CD14-positive monocyte (primary cell): ENCODE measurements around the gene ADCY1. TPM values are rescaled to one million over a fixed set of nuclear protein-coding genes. Genes with fewer than 3 reads are reported as not detected.

Experiments
- DNase-seq, 3 donors: peaks; one replicate each; pipeline ENCODE4 v3.0.0-alpha.2; 2011 to 2022
- H2AFZ ChIP-seq: 2 replicates; pipeline ENCODE4 v1.6.0; 2012; ENCODE audit warnings: mild to moderate bottlenecking, low read depth, low read length, inconsistent platforms; ENCODE audit not compliant: insufficient read depth, poor library complexity, severe bottlenecking
- H3K27ac ChIP-seq, 2 donors: 1 replicate in 1 of 2; 2 replicates in 1 of 2; pipeline ENCODE4 v1.5.1; 2012 to 2013; ENCODE audit warnings: low read length in 2 of 2, control low read depth in 1 of 2, inconsistent platforms in 1 of 2, low read depth in 1 of 2, mild to moderate bottlenecking in 1 of 2
- H3K27me3 ChIP-seq, 2 donors: one replicate each; pipeline versions ENCODE4 v1.6.0 to v1.6.1; 2011 to 2013; ENCODE audit warnings: low read length in 2 of 2; ENCODE audit not compliant: control insufficient read depth in 2 of 2, insufficient read depth in 2 of 2
- H3K36me3 ChIP-seq, 2 donors: replicated peaks in 1 of 2; 1 replicate in 1 of 2; 2 replicates in 1 of 2; pipeline versions ENCODE4 v1.5.1 to v1.6.1; 2012 to 2013; ENCODE audit warnings: low read length in 2 of 2, control low read depth in 1 of 2, inconsistent platforms in 1 of 2, mild to moderate bottlenecking in 1 of 2; ENCODE audit not compliant: insufficient read depth in 2 of 2, control insufficient read depth in 1 of 2
- H3K4me1 ChIP-seq, 2 donors: 1 replicate in 1 of 2; 2 replicates in 1 of 2; pipeline versions ENCODE4 v1.5.1 to v1.6.1; 2012 to 2013; ENCODE audit warnings: low read length in 2 of 2, control low read depth in 1 of 2, inconsistent platforms in 1 of 2, mild to moderate bottlenecking in 1 of 2, moderate library complexity in 1 of 2; ENCODE audit not compliant: insufficient read depth in 2 of 2, control insufficient read depth in 1 of 2
- H3K4me2 ChIP-seq: replicated peaks from 2 replicates; pipeline ENCODE3; 2012; ENCODE audit warnings: low read length, moderate library complexity, mild to moderate bottlenecking; ENCODE audit not compliant: poor library complexity, severe bottlenecking; ENCODE audit errors: extremely low read depth
- H3K4me3 ChIP-seq, 3 experiments: fragments of 200-600 bp in 1 of 3; sonication (generic) in 1 of 3; replicated peaks in 1 of 3; 1 replicate in 2 of 3; 2 replicates in 1 of 3; pipeline ENCODE4 v1.5.1; 2011 to 2013; ENCODE audit warnings: low read length in 3 of 3, mild to moderate bottlenecking in 3 of 3, control low read depth in 2 of 3, low read depth in 2 of 3, inconsistent platforms in 1 of 3, moderate library complexity in 1 of 3
- H3K79me2 ChIP-seq: 2 replicates; pipeline ENCODE4 v1.6.0; 2012; ENCODE audit warnings: mild to moderate bottlenecking, control low read depth, inconsistent platforms, low read length, moderate library complexity; ENCODE audit not compliant: insufficient read depth
- H3K9ac ChIP-seq: 2 replicates; pipeline ENCODE4 v1.6.0; 2017; ENCODE audit warnings: low read length, mild to moderate bottlenecking; ENCODE audit not compliant: insufficient read depth, poor library complexity, severe bottlenecking
- H3K9me3 ChIP-seq, 2 donors: replicated peaks in 1 of 2; 1 replicate in 1 of 2; 2 replicates in 1 of 2; pipeline versions ENCODE4 v1.5.1 to v1.6.1; 2012 to 2013; ENCODE audit warnings: low read length in 2 of 2, control low read depth in 1 of 2; ENCODE audit not compliant: control insufficient read depth in 1 of 2, insufficient read depth in 1 of 2
- H4K20me1 ChIP-seq: 2 replicates; pipeline ENCODE4 v1.6.0; 2012; ENCODE audit warnings: mild to moderate bottlenecking, low read length, control low read depth, moderate library complexity; ENCODE audit not compliant: insufficient read depth
- H3K27ac Mint-ChIP-seq, 7 donors: one replicate each; pipeline ENCODE4 v1.8.0; 2020; ENCODE audit warnings: mild to moderate bottlenecking in 7 of 7, mixed read lengths in 7 of 7, moderate library complexity in 6 of 7, inconsistent platforms in 2 of 7
- H3K27me3 Mint-ChIP-seq, 3 donors: one replicate each; pipeline ENCODE4 v1.8.0; 2021 to 2022; ENCODE audit warnings: low read depth in 3 of 3, mild to moderate bottlenecking in 3 of 3, mixed read lengths in 3 of 3, moderate library complexity in 3 of 3, inconsistent platforms in 1 of 3
- H3K36me3 Mint-ChIP-seq, 2 donors: one replicate each; pipeline ENCODE4 v1.8.0; 2020; ENCODE audit warnings: mixed read lengths in 2 of 2, inconsistent platforms in 1 of 2, mild to moderate bottlenecking in 1 of 2
- H3K4me1 Mint-ChIP-seq: one replicate; pipeline ENCODE4 v1.8.0; 2020; ENCODE audit warnings: mild to moderate bottlenecking, mixed read lengths
- H3K4me3 Mint-ChIP-seq, 2 donors: one replicate each; pipeline ENCODE4 v1.8.0; 2020; ENCODE audit warnings: mild to moderate bottlenecking in 2 of 2, mixed read lengths in 2 of 2, moderate library complexity in 1 of 2
- H3K9me3 Mint-ChIP-seq, 7 donors: one replicate each; pipeline ENCODE4 v1.8.0; 2020 to 2022; ENCODE audit warnings: mixed read lengths in 7 of 7, mild to moderate bottlenecking in 6 of 7, moderate library complexity in 6 of 7, inconsistent platforms in 2 of 7
- CTCF ChIP-seq: fragments of 200-600 bp; IDR thresholded peaks from one replicate; pipeline ENCODE4 v1.8.0; 2022; ENCODE audit warnings: antibody characterized with exemption, mild to moderate bottlenecking
- WGBS: methylation state at CpG from one replicate; pipeline ENCODE4 v1.1.5; 2013; ENCODE audit warnings: missing lambda C conversion rate; ENCODE audit not compliant: insufficient coverage; 5-methylcytosine and 5-hydroxymethylcytosine counted together
- intact Hi-C, 2 donors: fragments of 100-400 bp; cut with micrococcal nuclease; formaldehyde crosslinking; loops; one replicate each; pipeline versions ENCODE4 v1.15.0 to v1.15.1; 2023
- polyA plus RNA-seq, 3 donors: library from polyadenylated mRNA; depleted of rRNA in 1 of 3; unstranded in 2 of 3; stranded (reverse) in 1 of 3; fragments of 300-500 nt in 2 of 3; fragments of >200 nt in 1 of 3; fragmentation: Illumina TruSeq in 2 of 3; gene quantifications; 1 replicate in 2 of 3; 2 replicates in 1 of 3; pipeline ENCODE4 v1.2.3, GENCODE V29; 2012 to 2021

Gene ADCY1
- polyA plus RNA-seq, 3 donors = 0.01 TPM; not detected in 2

DNA sequence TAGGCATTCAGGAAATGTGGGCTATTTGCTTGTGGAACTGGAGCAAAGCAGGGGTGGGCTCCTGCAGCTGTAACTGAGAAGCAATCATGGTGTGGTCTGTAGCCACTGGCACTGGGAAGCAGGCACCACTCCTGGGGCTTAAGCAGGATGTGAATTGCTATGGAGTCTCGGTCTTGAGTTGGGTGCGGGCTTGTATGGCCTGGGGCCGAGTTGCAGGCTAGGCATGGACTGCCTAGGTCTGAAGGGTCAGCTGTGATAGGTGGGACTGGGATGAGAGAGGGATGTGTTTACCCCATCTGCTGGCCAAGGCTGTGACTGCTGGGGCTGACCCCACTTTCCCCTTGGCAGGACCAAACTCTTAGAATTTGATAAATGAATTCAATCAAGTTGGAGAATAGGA is 43.0 kb downstream of the ADCY1 start:
- Histone ChIP-seq H3K9me3 (peaks cover 5 to 8% of the 10 kb centered on the region in 2 donors), H2AFZ (no peak overlapping the region), H3K79me2 (no peaks in the 10 kb centered on the region), H3K36me3 (no peaks in the 10 kb centered on the region), H3K4me3 (no peak overlapping the region), H3K27ac (no peak overlapping the region), H3K4me1 (no peaks in the 10 kb centered on the region), H3K27me3 (no peaks in the 10 kb centered on the region), H3K4me2 (no peak overlapping the region), H4K20me1 (no peaks in the 10 kb centered on the region), H3K9ac (no peak overlapping the region)
- intact Hi-C loops = no loop called here
- no peak for TF ChIP-seq CTCF
- Mint-ChIP-seq H3K9me3 (peaks cover 10 to 29% (median 21%) of the 10 kb centered on the region in 7 donors), H3K27me3 (peaks cover 0 to 2% (median 1%) of the 10 kb centered on the region in 3 donors), H3K27ac (no peak overlapping the region), H3K36me3 (no peaks in the 10 kb centered on the region), H3K4me1 (no peaks in the 10 kb centered on the region), H3K4me3 (no peak overlapping the region)
- no peak for DNase-seq
- WGBS = 93% methylated on average over 3 of the region's 3 CpGs

DNA sequence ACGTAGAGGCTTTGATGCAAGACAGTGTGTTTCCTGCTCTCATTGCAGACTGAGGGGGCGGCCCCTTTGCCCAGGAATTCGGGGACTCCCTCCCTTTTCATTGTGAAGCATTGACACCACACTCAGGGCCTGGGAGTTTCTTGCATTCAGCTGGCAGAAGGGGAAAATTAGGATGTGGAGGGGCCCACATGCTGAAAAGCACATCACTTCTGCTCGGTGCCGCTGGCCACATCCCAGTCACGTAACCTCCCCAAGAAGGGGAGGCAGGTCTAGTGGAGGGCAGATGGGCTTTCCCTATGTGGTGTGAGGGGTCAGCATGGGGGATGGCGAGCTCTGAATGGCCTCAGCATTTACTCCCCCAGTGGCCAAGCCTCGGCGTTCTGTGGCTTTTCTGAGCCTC is 47.9 kb downstream of the ADCY1 start:
- no peak for DNase-seq
- no peaks in the 10 kb centered on the region for H3K36me3 ChIP-seq
- no peaks in the 10 kb centered on the region for H3K4me1 Mint-ChIP-seq
- H3K27me3 ChIP-seq = no peaks in the 10 kb centered on the region
- TF ChIP-seq CTCF = no peak
- no peak overlapping the region for H3K27ac Mint-ChIP-seq
- no peaks in the 10 kb centered on the region for H3K79me2 ChIP-seq
- H2AFZ ChIP-seq = no peak overlapping the region
- no peak overlapping the region for H3K27ac ChIP-seq
- no peaks in the 10 kb centered on the region for H4K20me1 ChIP-seq
- intact Hi-C loops = no loop called here
- peaks cover 0 to 10% (median 3%) of the 10 kb centered on the region in 7 donors for H3K9me3 Mint-ChIP-seq
- no peak overlapping the region for H3K4me3 ChIP-seq
- H3K9me3 ChIP-seq = peaks cover 0 to 3% of the 10 kb centered on the region in 2 donors
- no peak overlapping the region for H3K4me2 ChIP-seq
- H3K27me3 Mint-ChIP-seq = peaks cover 0 to 6% (median 2%) of the 10 kb centered on the region in 3 donors
- H3K4me1 ChIP-seq = no peaks in the 10 kb centered on the region
- no peak overlapping the region for H3K4me3 Mint-ChIP-seq
- no peaks in the 10 kb centered on the region for H3K36me3 Mint-ChIP-seq
- 87% methylated on average over 5 of the region's 9 CpGs for WGBS
- H3K9ac ChIP-seq = no peak overlapping the region
